ENCODE data around the gene SEPTIN1.

DNA sequence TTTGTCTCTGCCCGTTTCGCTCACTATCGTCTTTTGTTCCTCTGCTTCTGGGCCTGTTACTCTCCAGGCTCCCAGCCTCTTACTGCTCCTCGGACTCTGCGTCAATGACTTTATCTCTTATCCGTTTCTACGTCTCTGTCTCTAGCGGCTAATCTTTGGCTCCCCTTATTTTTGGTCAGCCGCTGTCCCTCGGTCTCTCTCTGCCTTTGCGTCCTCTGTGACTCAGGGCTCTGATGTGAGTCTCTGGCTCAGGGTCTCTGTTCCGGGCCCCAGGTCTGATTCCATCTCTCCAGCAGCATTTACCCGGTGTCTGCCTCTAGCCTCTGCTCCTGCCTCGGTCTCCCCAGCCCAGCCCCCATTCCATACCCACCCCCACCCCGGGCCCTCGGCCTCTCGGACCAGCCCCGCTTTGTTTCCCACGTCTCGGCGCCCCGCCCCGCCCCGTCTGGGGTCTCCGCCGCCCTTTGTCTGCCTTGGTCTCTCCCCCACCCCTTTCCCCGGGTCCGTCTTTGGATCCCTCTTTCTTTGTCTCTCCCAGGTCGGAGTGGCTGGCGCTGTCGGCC is 12.3 kb upstream of the SEPTIN1 start:
- TF ChIP-seq, protein P1, sequence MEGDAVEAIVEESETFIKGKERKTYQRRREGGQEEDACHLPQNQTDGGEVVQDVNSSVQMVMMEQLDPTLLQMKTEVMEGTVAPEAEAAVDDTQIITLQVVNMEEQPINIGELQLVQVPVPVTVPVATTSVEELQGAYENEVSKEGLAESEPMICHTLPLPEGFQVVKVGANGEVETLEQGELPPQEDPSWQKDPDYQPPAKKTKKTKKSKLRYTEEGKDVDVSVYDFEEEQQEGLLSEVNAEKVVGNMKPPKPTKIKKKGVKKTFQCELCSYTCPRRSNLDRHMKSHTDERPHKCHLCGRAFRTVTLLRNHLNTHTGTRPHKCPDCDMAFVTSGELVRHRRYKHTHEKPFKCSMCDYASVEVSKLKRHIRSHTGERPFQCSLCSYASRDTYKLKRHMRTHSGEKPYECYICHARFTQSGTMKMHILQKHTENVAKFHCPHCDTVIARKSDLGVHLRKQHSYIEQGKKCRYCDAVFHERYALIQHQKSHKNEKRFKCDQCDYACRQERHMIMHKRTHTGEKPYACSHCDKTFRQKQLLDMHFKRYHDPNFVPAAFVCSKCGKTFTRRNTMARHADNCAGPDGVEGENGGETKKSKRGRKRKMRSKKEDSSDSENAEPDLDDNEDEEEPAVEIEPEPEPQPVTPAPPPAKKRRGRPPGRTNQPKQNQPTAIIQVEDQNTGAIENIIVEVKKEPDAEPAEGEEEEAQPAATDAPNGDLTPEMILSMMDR (conservative IDR thresholded peaks at IDR 0.05; ENCODE audit: low read length), result no peak
- no peak for TF ChIP-seq EZH2phosphoT487 (IDR thresholded peaks at IDR 0.05; ENCODE audit: borderline replicate concordance, low read depth, low read length)

Data from OCI-LY7 (cell line).